K562 (cell line): ENCODE measurements around the gene BORCS5. TPM values are rescaled to one million over a fixed set of nuclear protein-coding genes. Genes with fewer than 3 reads are reported as not detected.

Experiments used
- ATAC-seq: fragments of 200-7000 bp; cut with Tn5 transposase; 3 replicates; pipeline ENCODE4 v1.9.1; 2020; ENCODE audit warnings: moderate library complexity
- BruUV-seq: library from RNA; stranded (reverse); fragments of 400-500 nt; replicated peaks from 2 replicates; lab custom pipeline; 2021; lab: Mats Ljungman, UMichigan
- CTCF ChIA-PET: fragments of 300-600 bp; formaldehyde crosslinking; extraction: SDS; loops from one replicate; lab custom pipeline; 2021; ENCODE audit warnings: low intra/inter-chr PET ratio; lab: Yijun Ruan, JAX
- POLR2A ChIA-PET: fragments of 300-600, 350-650 bp; sonication (Branson Sonifier 250); formaldehyde crosslinking; extraction: SDS; loops from one replicate; lab custom pipeline; 2021; ENCODE audit warnings: antibody characterized with exemption, inconsistent platforms; lab: Yijun Ruan, JAX
- DNase-seq, 4 experiments: peaks; one replicate each; pipeline versions ENCODE4 v3.0.0 to v3.0.0-alpha.2; 2011 to 2018; ENCODE audit warnings: low spot score in 3 of 4, mixed read lengths in 3 of 4; ENCODE audit errors: extremely low read depth in 1 of 4
- FAIRE-seq: peaks from 2 replicates; lab custom pipeline; 2011; peaks lifted over from hg19 to GRCh38; lab: Jason Lieb, UNC
- H2AFZ ChIP-seq: 2 replicates; pipeline ENCODE4 v1.6.0; 2011; ENCODE audit warnings: low read depth, low read length, control low read depth, inconsistent platforms
- H3K27ac ChIP-seq: fragments of 200-600 bp; 3 replicates; pipeline ENCODE4 v1.8.0; 2011; ENCODE audit warnings: low read depth, mild to moderate bottlenecking, control low read depth, inconsistent platforms, low read length, moderate library complexity, mixed read lengths; ENCODE audit errors: extremely low read depth
- H3K27me3 ChIP-seq, 2 experiments: fragments of 300-600 bp in 1 of 2; 2 replicates in 1 of 2; 3 replicates in 1 of 2; pipeline versions ENCODE4 v1.6.0 to v1.8.0; 2011; ENCODE audit warnings: inconsistent platforms in 2 of 2, low read length in 2 of 2, mild to moderate bottlenecking in 1 of 2, mixed read lengths in 1 of 2, moderate library complexity in 1 of 2; ENCODE audit not compliant: control insufficient read depth in 2 of 2, insufficient read depth in 2 of 2
- H3K36me3 ChIP-seq: fragments of 300-600 bp; 3 replicates; pipeline ENCODE4 v1.8.0; 2011; ENCODE audit warnings: mild to moderate bottlenecking, low read length, inconsistent platforms; ENCODE audit not compliant: control insufficient read depth, insufficient read depth
- H3K4me1 ChIP-seq, 2 experiments: fragments of 200-600 bp in 1 of 2; replicated peaks in 1 of 2; 2 replicates in 1 of 2; 3 replicates in 1 of 2; pipeline versions ENCODE4 v1.5.1 to v1.8.0; 2011; ENCODE audit warnings: inconsistent platforms in 2 of 2, low read length in 2 of 2, mild to moderate bottlenecking in 1 of 2, mixed read lengths in 1 of 2, moderate library complexity in 1 of 2; ENCODE audit not compliant: control insufficient read depth in 2 of 2, insufficient read depth in 2 of 2
- H3K4me2 ChIP-seq: 2 replicates; pipeline ENCODE4 v1.6.1; 2011; ENCODE audit warnings: low read length, control low read depth, inconsistent platforms, mixed read lengths; ENCODE audit not compliant: insufficient read depth
- H3K4me3 ChIP-seq: fragments of 200-600 bp; sonication (generic), shearing (Covaris generic); 2 replicates; pipeline ENCODE4 v1.5.1; 2016; ENCODE audit warnings: control low read depth, inconsistent platforms
- H3K79me2 ChIP-seq: fragments of 200-600 bp; 3 replicates; pipeline ENCODE4 v1.8.0; 2011; ENCODE audit warnings: low read length, inconsistent platforms; ENCODE audit not compliant: control insufficient read depth, insufficient read depth
- H3K9ac ChIP-seq, 2 experiments: 2 replicates each; pipeline versions ENCODE4 v1.6.0 to v1.6.1; 2011; ENCODE audit warnings: low read depth in 2 of 2, low read length in 2 of 2, control low read depth in 1 of 2, inconsistent platforms in 1 of 2, mild to moderate bottlenecking in 1 of 2, mixed read lengths in 1 of 2; ENCODE audit not compliant: insufficient read depth in 1 of 2
- H3K9me1 ChIP-seq: one replicate; pipeline ENCODE4 v1.6.0; 2011; ENCODE audit warnings: inconsistent platforms, mild to moderate bottlenecking, low read length, moderate library complexity; ENCODE audit not compliant: control insufficient read depth, insufficient read depth
- H3K9me3 ChIP-seq: replicated peaks from 2 replicates; pipeline ENCODE4 v1.5.1; 2011; ENCODE audit warnings: low read depth, low read length, inconsistent platforms; ENCODE audit not compliant: control insufficient read depth, insufficient read depth
- H4K20me1 ChIP-seq: replicated peaks from 2 replicates; pipeline ENCODE4 v1.6.1; 2011; ENCODE audit warnings: low read length, inconsistent platforms, mixed read lengths; ENCODE audit not compliant: control insufficient read depth, insufficient read depth
- BRCA1 ChIP-seq, 2 experiments: fragments of 450-650 bp in 1 of 2; sonication (generic) in 1 of 2; formaldehyde crosslinking in 1 of 2; IDR thresholded peaks; 2 replicates each; pipeline versions ENCODE4 v1.5.0 to v1.6.1; 2017 to 2020; ENCODE audit warnings: mild to moderate bottlenecking in 1 of 2, missing genetic modification reagents in 1 of 2
- CEBPB ChIP-seq: fragments of 450-650 bp; IDR thresholded peaks from 2 replicates; pipeline ENCODE4 v1.6.1; 2016; ENCODE audit warnings: missing genetic modification characterization, missing compliant biosample characterization
- CEBPG ChIP-seq, 3 experiments: fragments of 200-800 bp in 1 of 3; sonication (Bioruptor generic) in 1 of 3; sonication (generic) in 1 of 3; formaldehyde crosslinking in 1 of 3; IDR thresholded peaks in 2 of 3; conservative IDR thresholded peaks in 1 of 3; 2 replicates each; pipeline versions ENCODE4 v1.6.1 to v1.8.0; 2016 to 2022; ENCODE audit warnings: missing compliant biosample characterization in 2 of 3, missing genetic modification characterization in 2 of 3, mild to moderate bottlenecking in 1 of 3, missing genetic modification reagents in 1 of 3
- HLTF ChIP-seq: fragments of 450-650 bp; IDR thresholded peaks from 2 replicates; pipeline ENCODE4 v1.6.1; 2016
- ZBTB8A ChIP-seq: fragments of 450-650 bp; IDR thresholded peaks from 2 replicates; pipeline ENCODE4 v1.6.1; 2018; ENCODE audit warnings: mild to moderate bottlenecking, moderate library complexity; ENCODE audit not compliant: partially characterized antibody
- WGBS: fragments of 100-300 bp; shearing (Covaris generic); methylation state at CpG from one replicate; pipeline ENCODE4 v1.1.6; 2016; ENCODE audit warnings: low coverage, mixed read lengths; ENCODE audit not compliant: insufficient coverage; ENCODE audit errors: missing lambda C conversion rate; 5-methylcytosine and 5-hydroxymethylcytosine counted together
- in situ Hi-C: fragments of 300-500 bp; cut with MboI; formaldehyde crosslinking; loops from 4 replicates; pipeline ENCODE4 v1.15.0; 2018; ENCODE audit warnings: inconsistent platforms, mixed read lengths
- intact Hi-C: fragments of 100-400 bp; cut with micrococcal nuclease; formaldehyde crosslinking; loops from 2 replicates; pipeline ENCODE4 v1.14.2; 2022
- polyA plus RNA-seq, 8 experiments: library from polyadenylated mRNA; depleted of rRNA in 4 of 8; stranded (reverse) in 5 of 8; unstranded in 3 of 8; fragments of >200 nt; fragmentation: Nextera tagmentation in 2 of 8; fragmentation: Illumina TruSeq in 1 of 8; extraction: Ambion mirVana in 2 of 8; extraction: Trizol in 1 of 8; gene quantifications; 2 replicates each; pipeline versions ENCODE4 v1.2.1 to v1.2.3, GENCODE V29; 2011 to 2014; ENCODE audit warnings: inconsistent platforms in 1 of 8, missing spikeins in 1 of 8
- total RNA-seq, 7 experiments: library from RNA; depleted of rRNA in 6 of 7; stranded (reverse); fragments of >200 nt in 6 of 7; fragmentation: Illumina TruSeq in 2 of 7; extraction: Trizol in 2 of 7; gene quantifications; 2 replicates each; pipeline versions ENCODE4 v1.2.1 to v1.2.3, GENCODE V29; 2011 to 2021; ENCODE audit warnings: low replicate concordance in 1 of 7
- TF ChIP-seq, protein P1 (sequence below): IDR thresholded peaks from 2 replicates; pipeline ENCODE4 v1.6.1; 2016; ENCODE audit warnings: missing genetic modification characterization, missing compliant biosample characterization
- TF ChIP-seq, protein P2 (sequence below): sonication (generic); formaldehyde crosslinking; IDR thresholded peaks from 2 replicates; pipeline ENCODE4 v1.4.0; 2020; ENCODE audit warnings: mild to moderate bottlenecking, missing genetic modification reagents
- TF ChIP-seq, protein P3 (sequence below): sonication (generic); formaldehyde crosslinking; IDR thresholded peaks from 2 replicates; pipeline ENCODE4 v1.8.1; 2023; ENCODE audit warnings: mild to moderate bottlenecking, missing genetic modification reagents
- TF ChIP-seq, protein P4 (sequence below): fragments of 200-400 bp; formaldehyde crosslinking; IDR thresholded peaks from 2 replicates; pipeline ENCODE4 v1.6.1; 2017; ENCODE audit warnings: mild to moderate bottlenecking, low read depth, low read length, moderate library complexity
- TF ChIP-seq, protein P5 (sequence below): fragments of 250-450 bp; sonication (Bioruptor Pico); IDR thresholded peaks from 2 replicates; pipeline ENCODE4 v1.8.0; 2021; ENCODE audit warnings: moderate library complexity, mild to moderate bottlenecking, inconsistent platforms

The BORCS5 gene
- total and polyA plus RNA-seq, 9 of the 15 experiments (the other 6 are each of a cell fraction or from before 2014, with no cell fraction given) = 0.31 to 12.4 (median 6.6) TPM

DNA sequence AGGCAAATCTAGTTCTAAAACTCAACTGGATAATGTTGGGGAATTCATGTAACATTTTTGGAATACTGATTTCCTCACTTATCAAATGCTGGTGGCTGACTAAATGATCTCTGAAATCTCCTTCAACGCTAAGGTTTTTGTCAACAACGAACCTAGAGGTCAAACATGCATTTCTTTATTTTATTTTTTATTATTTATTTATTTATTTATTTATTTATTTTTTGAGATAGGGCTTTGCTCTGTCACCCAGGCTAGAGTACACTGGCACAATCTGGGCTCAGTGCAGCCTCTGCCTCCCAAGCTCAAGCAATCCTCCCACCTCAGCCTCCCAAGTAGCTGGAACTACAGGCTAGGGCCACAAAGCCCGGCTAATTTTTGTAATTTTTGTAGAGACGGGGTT is 141.3 kb downstream of the BORCS5 start (continued):
- TF ChIP-seq, protein P1, sequence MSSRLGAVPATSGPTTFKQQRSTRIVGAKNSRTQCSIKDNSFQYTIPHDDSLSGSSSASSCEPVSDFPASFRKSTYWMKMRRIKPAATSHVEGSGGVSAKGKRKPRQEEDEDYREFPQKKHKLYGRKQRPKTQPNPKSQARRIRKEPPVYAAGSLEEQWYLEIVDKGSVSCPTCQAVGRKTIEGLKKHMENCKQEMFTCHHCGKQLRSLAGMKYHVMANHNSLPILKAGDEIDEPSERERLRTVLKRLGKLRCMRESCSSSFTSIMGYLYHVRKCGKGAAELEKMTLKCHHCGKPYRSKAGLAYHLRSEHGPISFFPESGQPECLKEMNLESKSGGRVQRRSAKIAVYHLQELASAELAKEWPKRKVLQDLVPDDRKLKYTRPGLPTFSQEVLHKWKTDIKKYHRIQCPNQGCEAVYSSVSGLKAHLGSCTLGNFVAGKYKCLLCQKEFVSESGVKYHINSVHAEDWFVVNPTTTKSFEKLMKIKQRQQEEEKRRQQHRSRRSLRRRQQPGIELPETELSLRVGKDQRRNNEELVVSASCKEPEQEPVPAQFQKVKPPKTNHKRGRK (tag) = no peak
- TF ChIP-seq, protein P2, sequence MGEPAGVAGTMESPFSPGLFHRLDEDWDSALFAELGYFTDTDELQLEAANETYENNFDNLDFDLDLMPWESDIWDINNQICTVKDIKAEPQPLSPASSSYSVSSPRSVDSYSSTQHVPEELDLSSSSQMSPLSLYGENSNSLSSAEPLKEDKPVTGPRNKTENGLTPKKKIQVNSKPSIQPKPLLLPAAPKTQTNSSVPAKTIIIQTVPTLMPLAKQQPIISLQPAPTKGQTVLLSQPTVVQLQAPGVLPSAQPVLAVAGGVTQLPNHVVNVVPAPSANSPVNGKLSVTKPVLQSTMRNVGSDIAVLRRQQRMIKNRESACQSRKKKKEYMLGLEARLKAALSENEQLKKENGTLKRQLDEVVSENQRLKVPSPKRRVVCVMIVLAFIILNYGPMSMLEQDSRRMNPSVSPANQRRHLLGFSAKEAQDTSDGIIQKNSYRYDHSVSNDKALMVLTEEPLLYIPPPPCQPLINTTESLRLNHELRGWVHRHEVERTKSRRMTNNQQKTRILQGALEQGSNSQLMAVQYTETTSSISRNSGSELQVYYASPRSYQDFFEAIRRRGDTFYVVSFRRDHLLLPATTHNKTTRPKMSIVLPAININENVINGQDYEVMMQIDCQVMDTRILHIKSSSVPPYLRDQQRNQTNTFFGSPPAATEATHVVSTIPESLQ (CRISPR knock-in tag) = no peak
- TF ChIP-seq, all 486 proteins: peak for 0

DNA sequence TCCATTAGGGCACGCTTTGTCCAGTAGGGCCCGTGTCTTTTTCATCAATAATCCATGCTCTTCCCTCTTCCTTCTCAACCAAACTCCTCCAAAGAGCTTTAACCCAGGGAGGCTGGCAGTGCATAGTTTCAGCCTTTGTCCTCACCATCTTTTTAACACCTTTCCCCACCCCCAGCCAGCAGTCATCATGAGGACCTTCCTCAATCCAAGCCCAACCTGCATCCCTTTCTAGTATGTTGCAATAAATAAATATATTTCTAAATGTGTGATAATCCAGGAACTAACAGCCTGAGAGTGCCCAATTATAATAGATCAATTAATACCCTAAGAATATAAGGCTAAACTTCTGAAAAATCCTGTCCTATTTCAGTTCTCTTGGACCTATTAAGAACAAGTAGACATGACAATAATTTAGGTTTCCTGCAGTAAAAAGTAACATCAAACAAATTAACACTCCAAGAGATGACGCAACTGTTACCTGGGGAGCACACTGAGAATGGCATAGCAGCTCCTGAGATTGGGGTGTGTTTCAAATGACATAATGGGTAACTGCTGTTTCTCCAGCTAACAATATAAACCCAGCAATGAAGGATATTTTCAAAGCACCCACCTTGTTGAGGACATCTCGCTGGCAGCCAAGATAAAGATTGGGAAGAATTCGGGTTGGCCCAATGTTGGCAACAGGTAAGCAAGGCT is 143.2 kb downstream of the BORCS5 start:
- no peak overlapping the region for H3K27ac ChIP-seq
- H3K4me1 ChIP-seq = peaks cover 0 to 2% of the 10 kb centered on the region in 2 experiments; a peak in 3 of 5 replicates
- ATAC-seq = no peak
- ChIA-PET POLR2A (interaction anchor here (1.2 kb wide), 1 partner anchor 14 kb away, joined by 4 read pairs; no protein-coding TSS in a partner anchor), CTCF (no interaction called here)
- in situ Hi-C loops (no loop called here), intact Hi-C loops (loop anchor here (10.0 kb wide), 1 partner anchor 115 kb away; no protein-coding TSS in a partner anchor)
- H3K27me3 ChIP-seq = no peaks in the 10 kb centered on the region
- H3K4me3 ChIP-seq = no peak overlapping the region
- DNase-seq = no peak
- H3K9me1 ChIP-seq = no peaks in the 10 kb centered on the region
- H3K36me3 ChIP-seq = no peaks in the 10 kb centered on the region
- no peak for FAIRE-seq
- H3K79me2 ChIP-seq = peaks cover 2% of the 10 kb centered on the region; the same call in 2 of the 3 replicates
- H2AFZ ChIP-seq = no peak overlapping the region
- H3K9me3 ChIP-seq = no peaks in the 10 kb centered on the region
- BruUV-seq = no TSS peak
- WGBS = 85% methylated on average over 4 of the region's 5 CpGs
- H3K4me2 ChIP-seq = no peak overlapping the region
- H4K20me1 ChIP-seq = no peaks in the 10 kb centered on the region; the same call in 1 of the 2 replicates
- no peak overlapping the region for H3K9ac ChIP-seq
- no peak for TF ChIP-seq CEBPG (CRISPR knock-in tag; IDR thresholded peaks at IDR 0.05)
- TF ChIP-seq CEBPG (tag; conservative IDR thresholded peaks at IDR 0.05 in 1 of 2, IDR thresholded peaks at IDR 0.05 in 1 of 2) = peak in 1 of 2 experiments; percentile 18; a peak in 1 of 4 replicates
- TF ChIP-seq, protein P3, sequence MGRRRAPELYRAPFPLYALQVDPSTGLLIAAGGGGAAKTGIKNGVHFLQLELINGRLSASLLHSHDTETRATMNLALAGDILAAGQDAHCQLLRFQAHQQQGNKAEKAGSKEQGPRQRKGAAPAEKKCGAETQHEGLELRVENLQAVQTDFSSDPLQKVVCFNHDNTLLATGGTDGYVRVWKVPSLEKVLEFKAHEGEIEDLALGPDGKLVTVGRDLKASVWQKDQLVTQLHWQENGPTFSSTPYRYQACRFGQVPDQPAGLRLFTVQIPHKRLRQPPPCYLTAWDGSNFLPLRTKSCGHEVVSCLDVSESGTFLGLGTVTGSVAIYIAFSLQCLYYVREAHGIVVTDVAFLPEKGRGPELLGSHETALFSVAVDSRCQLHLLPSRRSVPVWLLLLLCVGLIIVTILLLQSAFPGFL (CRISPR knock-in tag) = no peak
- no peak for TF ChIP-seq HLTF
- TF ChIP-seq ZBTB8A = no peak
- TF ChIP-seq, protein P4, sequence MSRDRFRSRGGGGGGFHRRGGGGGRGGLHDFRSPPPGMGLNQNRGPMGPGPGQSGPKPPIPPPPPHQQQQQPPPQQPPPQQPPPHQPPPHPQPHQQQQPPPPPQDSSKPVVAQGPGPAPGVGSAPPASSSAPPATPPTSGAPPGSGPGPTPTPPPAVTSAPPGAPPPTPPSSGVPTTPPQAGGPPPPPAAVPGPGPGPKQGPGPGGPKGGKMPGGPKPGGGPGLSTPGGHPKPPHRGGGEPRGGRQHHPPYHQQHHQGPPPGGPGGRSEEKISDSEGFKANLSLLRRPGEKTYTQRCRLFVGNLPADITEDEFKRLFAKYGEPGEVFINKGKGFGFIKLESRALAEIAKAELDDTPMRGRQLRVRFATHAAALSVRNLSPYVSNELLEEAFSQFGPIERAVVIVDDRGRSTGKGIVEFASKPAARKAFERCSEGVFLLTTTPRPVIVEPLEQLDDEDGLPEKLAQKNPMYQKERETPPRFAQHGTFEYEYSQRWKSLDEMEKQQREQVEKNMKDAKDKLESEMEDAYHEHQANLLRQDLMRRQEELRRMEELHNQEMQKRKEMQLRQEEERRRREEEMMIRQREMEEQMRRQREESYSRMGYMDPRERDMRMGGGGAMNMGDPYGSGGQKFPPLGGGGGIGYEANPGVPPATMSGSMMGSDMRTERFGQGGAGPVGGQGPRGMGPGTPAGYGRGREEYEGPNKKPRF = no peak
- peak; percentile 55 for TF ChIP-seq CEBPB (tag)
- no peak for TF ChIP-seq BRCA1 (IDR thresholded peaks at IDR 0.05)
- no peak for TF ChIP-seq BRCA1 (CRISPR knock-in tag; IDR thresholded peaks at IDR 0.05)
- TF ChIP-seq, protein P5, sequence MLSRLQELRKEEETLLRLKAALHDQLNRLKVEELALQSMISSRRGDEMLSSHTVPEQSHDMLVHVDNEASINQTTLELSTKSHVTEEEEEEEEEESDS = no peak
